ENCODE data around the gene RNF149. TPM values are rescaled to one million over a fixed set of nuclear protein-coding genes. Genes with fewer than 3 reads are reported as not detected.
"Not testable (repeated sequence)": the region's sequence is repeated elsewhere in the genome, so short reads cannot be mapped to it uniquely, and the experiment has no call there.

The RNF149 gene
- total and polyA plus RNA-seq, 2 donors (not counting 3 experiments of a cell fraction or from before 2014, with no cell fraction given): 31.3 to 66.6 TPM

DNA sequence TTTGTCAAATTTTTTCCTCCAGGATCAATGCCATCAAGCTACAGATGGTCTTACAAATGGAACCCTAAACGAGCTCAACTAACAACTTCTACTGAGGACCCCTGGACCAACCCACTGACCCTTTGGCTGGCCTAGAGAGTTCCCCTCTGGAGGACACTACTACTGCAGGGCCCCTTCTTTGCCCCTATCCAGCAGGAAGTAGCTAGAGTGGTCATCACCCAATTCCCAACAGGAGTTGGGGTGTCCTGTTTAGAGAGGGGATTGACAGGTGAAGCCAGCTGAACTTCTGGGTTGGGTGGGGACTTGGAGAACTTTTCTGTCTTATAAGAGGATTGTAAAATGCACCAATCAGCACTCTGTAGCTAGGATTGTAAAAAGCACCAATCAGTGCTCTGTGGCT lies 72.5 kb downstream of the RNF149 start:
- H3K36me3 ChIP-seq (ENCODE audit: control insufficient read depth in 2 of 2, extremely low read depth in 1 of 2, insufficient read depth in 2 of 2, low read length in 2 of 2); DNase-seq (ENCODE audit: low read depth, low spot score); CTCF ChIA-PET; POLR2A ChIA-PET; H3K4me3 ChIP-seq (replicated peaks in 1 of 3; ENCODE audit: insufficient read depth in 1 of 3, low read depth in 1 of 3, low read length in 3 of 3); H3K27ac ChIP-seq (ENCODE audit: insufficient read depth, low read depth, low read length); BruUV-seq (replicated peaks); intact Hi-C loops (cut with micrococcal nuclease); H3K27me3 ChIP-seq (ENCODE audit: control insufficient read depth in 2 of 2, insufficient read depth in 2 of 2, low read length in 2 of 2); H3K9me1 ChIP-seq (replicated peaks; ENCODE audit: control insufficient read depth, extremely low read depth, insufficient read depth, low read length); H3K9me3 ChIP-seq (replicated peaks; ENCODE audit: control insufficient read depth, insufficient read depth, low read length); FAIRE-seq; dilution Hi-C loops (cut with MboI; ENCODE audit: extremely low pct_ligation_motif_present, low sequenced_read_pairs); H4K20me1 ChIP-seq (replicated peaks; ENCODE audit: control insufficient read depth, extremely low read depth, insufficient read depth, low read length); H2AFZ ChIP-seq (ENCODE audit: low read depth, low read length); H3K4me2 ChIP-seq (ENCODE audit: insufficient read depth, low read length); H3K9ac ChIP-seq (replicated peaks; ENCODE audit: extremely low read depth, insufficient read depth, low read length); H3K4me1 ChIP-seq (ENCODE audit: control insufficient read depth, extremely low read depth, insufficient read depth, low read length); H3K79me2 ChIP-seq (ENCODE audit: control insufficient read depth, insufficient read depth, low read length): not testable (repeated sequence)

DNA sequence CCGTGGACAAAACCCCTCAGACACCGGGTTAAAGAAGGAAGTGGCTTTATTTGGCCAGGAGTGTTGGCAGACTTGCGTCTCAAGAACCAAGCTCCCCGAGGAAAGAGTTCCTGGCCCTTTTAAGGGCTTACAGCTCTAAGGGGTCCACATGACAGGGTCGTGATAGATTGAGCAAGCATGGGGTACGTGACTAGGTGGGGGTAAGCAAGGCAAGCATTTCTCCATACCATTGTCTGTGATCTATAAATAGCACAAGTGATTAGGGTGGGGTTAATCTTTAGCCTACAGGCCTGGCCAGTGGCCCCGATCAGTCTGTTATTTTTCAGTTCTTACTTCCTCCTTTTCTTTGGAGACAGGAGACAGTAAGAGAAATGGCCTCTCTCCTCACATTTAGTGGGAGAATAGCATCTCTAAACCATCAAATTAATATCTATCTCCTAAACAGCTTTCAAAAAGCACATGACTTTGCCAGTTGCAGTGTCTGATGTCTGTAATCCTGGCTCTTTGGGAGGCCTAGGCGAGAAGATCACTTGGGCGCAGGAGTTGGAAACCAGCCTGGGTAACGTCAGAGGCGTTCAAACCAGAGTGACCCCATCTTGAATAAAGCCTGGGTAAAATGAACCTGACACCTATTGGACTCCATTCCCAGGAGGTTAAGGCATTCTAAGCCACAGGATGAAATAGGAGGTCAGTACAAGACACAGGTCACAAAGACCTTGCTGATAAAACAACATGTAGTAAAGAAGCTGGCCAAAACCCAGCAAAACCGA lies 74.1 kb downstream of the RNF149 start:
- no peak for FAIRE-seq
- dilution Hi-C loops (cut with MboI; ENCODE audit: extremely low pct_ligation_motif_present, low sequenced_read_pairs) (no loop called here), intact Hi-C loops (cut with micrococcal nuclease) (no loop called here)
- Histone ChIP-seq H3K9ac (replicated peaks; ENCODE audit: extremely low read depth, insufficient read depth, low read length) (no peak overlapping the region), H3K79me2 (ENCODE audit: control insufficient read depth, insufficient read depth, low read length) (no peaks in the 10 kb centered on the region), H3K4me3 (replicated peaks in 1 of 3; ENCODE audit: insufficient read depth in 1 of 3, low read depth in 1 of 3, low read length in 3 of 3) (no peak overlapping the region), H3K4me2 (ENCODE audit: insufficient read depth, low read length) (no peak overlapping the region), H4K20me1 (replicated peaks; ENCODE audit: control insufficient read depth, extremely low read depth, insufficient read depth, low read length) (no peaks in the 10 kb centered on the region), H3K9me3 (replicated peaks; ENCODE audit: control insufficient read depth, insufficient read depth, low read length) (no peaks in the 10 kb centered on the region), H3K4me1 (ENCODE audit: control insufficient read depth, extremely low read depth, insufficient read depth, low read length) (no peaks in the 10 kb centered on the region), H3K27me3 (ENCODE audit: control insufficient read depth in 2 of 2, insufficient read depth in 2 of 2, low read length in 2 of 2) (no peaks in the 10 kb centered on the region), H3K36me3 (ENCODE audit: control insufficient read depth in 2 of 2, extremely low read depth in 1 of 2, insufficient read depth in 2 of 2, low read length in 2 of 2) (no peaks in the 10 kb centered on the region), H2AFZ (ENCODE audit: low read depth, low read length) (no peak overlapping the region), H3K9me1 (replicated peaks; ENCODE audit: control insufficient read depth, extremely low read depth, insufficient read depth, low read length) (no peaks in the 10 kb centered on the region), H3K27ac (ENCODE audit: insufficient read depth, low read depth, low read length) (no peak overlapping the region)
- DNase-seq (ENCODE audit: low read depth, low spot score): no peak
- no peak for TF ChIP-seq GATA2 (IDR thresholded peaks at IDR 0.05; ENCODE audit: insufficient read depth, insufficient read length, low read depth, low read length)
- no peak for TF ChIP-seq MYC (IDR thresholded peaks at IDR 0.05; ENCODE audit: low read depth, low read length)
- no peak for TF ChIP-seq POLR2A (IDR thresholded peaks at IDR 0.05; ENCODE audit: low read depth, low read length)
- no peak for TF ChIP-seq JUN (IDR thresholded peaks at IDR 0.05; ENCODE audit: borderline replicate concordance, insufficient read depth, insufficient read length, low read depth)
- TF ChIP-seq POLR2AphosphoS5 (IDR thresholded peaks at IDR 0.05; ENCODE audit: insufficient read depth, low read depth, low read length): no peak
- ChIA-PET CTCF (interaction anchor here (0.6 to 1.0 kb wide), 3 partner anchors 12 to 16 kb away, joined by 3 read pairs; no protein-coding TSS in a partner anchor), POLR2A (no interaction called here)
- no TSS peak for BruUV-seq (replicated peaks)

All from endothelial cell of umbilical vein (primary cell).